Osteoblast (primary cell): Measurements from ENCODE around the gene CCHCR1. TPM values are rescaled to one million over a fixed set of nuclear protein-coding genes. Genes with fewer than 3 reads are reported as not detected.

ENCODE experiments used
- DNase-seq: peaks from one replicate; pipeline ENCODE4 v3.0.0; 2011; ENCODE audit warnings: low spot score, mixed read lengths; ENCODE audit not compliant: insufficient read length; ENCODE audit errors: missing footprints
- H2AFZ ChIP-seq: 2 replicates; pipeline ENCODE4 v1.6.0; 2011; ENCODE audit warnings: mild to moderate bottlenecking, low read length
- H3K27ac ChIP-seq: 2 replicates; pipeline ENCODE4 v1.5.1; 2011; ENCODE audit warnings: mild to moderate bottlenecking, low read depth, low read length, moderate library complexity
- H3K27me3 ChIP-seq: 2 replicates; pipeline ENCODE4 v1.6.0; 2012; ENCODE audit warnings: mild to moderate bottlenecking, control low read depth, inconsistent platforms, low read length, moderate library complexity; ENCODE audit not compliant: insufficient read depth
- H3K36me3 ChIP-seq: 2 replicates; pipeline ENCODE4 v1.5.1; 2011; ENCODE audit warnings: mild to moderate bottlenecking, low read length, control low read depth, moderate library complexity; ENCODE audit not compliant: insufficient read depth
- H3K4me1 ChIP-seq: 2 replicates; pipeline ENCODE4 v1.5.1; 2011; ENCODE audit warnings: mild to moderate bottlenecking, low read length, control low read depth, moderate library complexity; ENCODE audit not compliant: insufficient read depth
- H3K4me2 ChIP-seq: 2 replicates; pipeline ENCODE4 v1.6.0; 2011; ENCODE audit warnings: mild to moderate bottlenecking, low read length; ENCODE audit not compliant: insufficient read depth
- H3K4me3 ChIP-seq: fragments of 200-600 bp; sonication (generic); 3 replicates; pipeline ENCODE4 v1.5.1; 2012; ENCODE audit warnings: mild to moderate bottlenecking, low read length, inconsistent platforms; ENCODE audit not compliant: insufficient read depth
- H3K79me2 ChIP-seq: 2 replicates; pipeline ENCODE4 v1.6.0; 2012; ENCODE audit warnings: mild to moderate bottlenecking, low read length, control low read depth, inconsistent platforms; ENCODE audit not compliant: insufficient read depth
- H3K9me3 ChIP-seq: 2 replicates; pipeline ENCODE4 v1.5.1; 2011; ENCODE audit warnings: low read depth, low read length, control low read depth
- H4K20me1 ChIP-seq: 2 replicates; pipeline ENCODE4 v1.6.0; 2012; ENCODE audit warnings: mild to moderate bottlenecking, low read length, control low read depth; ENCODE audit not compliant: insufficient read depth
- CTCF ChIP-seq: IDR thresholded peaks from 2 replicates; pipeline ENCODE4 v1.5.1; 2011; ENCODE audit warnings: mild to moderate bottlenecking, low read depth, low read length, moderate library complexity; ENCODE audit errors: extremely low read depth
- total RNA-seq: library from RNA; depleted of rRNA; stranded (reverse); fragments of >200 nt; gene quantifications from 2 replicates; pipeline ENCODE4 v1.2.3, GENCODE V29; 2012

CCHCR1 gene
- total RNA-seq, 1 donor, result 14.1 TPM

GRCh38 chr6:31128093-31128676, 29.4 kb downstream of the CCHCR1 start:
- Histone ChIP-seq H3K79me2 (no peaks in the 10 kb centered on the region), H4K20me1 (no peaks in the 10 kb centered on the region), H3K4me3 (no peak overlapping the region), H3K27me3 (peaks cover 23% of the 10 kb centered on the region), H3K9me3 (no peaks in the 10 kb centered on the region), H3K4me1 (peaks cover 19% of the 10 kb centered on the region), H3K27ac (no peak overlapping the region), H3K36me3 (no peaks in the 10 kb centered on the region), H3K4me2 (no peak overlapping the region), H2AFZ (no peak overlapping the region)
- TF ChIP-seq CTCF, result peak; percentile 85
- peak; percentile 90 for DNase-seq

GRCh38 chr6:31126396-31127175, 31.0 kb downstream of the CCHCR1 start:
- TF ChIP-seq CTCF, result no peak
- H3K27ac ChIP-seq, result peak overlapping the region; percentile 48

GRCh38 chr6:31125586-31126363, 31.8 kb downstream of the CCHCR1 start:
- no peaks in the 10 kb centered on the region for H3K79me2 ChIP-seq
- H3K27ac ChIP-seq, result peak overlapping the region; percentile 48
- no peaks in the 10 kb centered on the region for H3K36me3 ChIP-seq
- no peaks in the 10 kb centered on the region for H3K9me3 ChIP-seq
- no peak for TF ChIP-seq CTCF
- no peak overlapping the region for H2AFZ ChIP-seq
- peaks cover 23% of the 10 kb centered on the region for H3K27me3 ChIP-seq
- H3K4me2 ChIP-seq, result peak overlapping the region; percentile 46
- peak; percentile 97 for DNase-seq
- H3K4me1 ChIP-seq, result peaks cover 32% of the 10 kb centered on the region
- H4K20me1 ChIP-seq, result peaks cover 2% of the 10 kb centered on the region
- H3K4me3 ChIP-seq, result no peak overlapping the region

More at GRCh38 chr6:31126396-31127175, 31.0 kb downstream of the CCHCR1 start:
- Histone ChIP-seq H3K4me2 (peak overlapping the region; percentile 46), H3K27me3 (peaks cover 23% of the 10 kb centered on the region), H3K36me3 (no peaks in the 10 kb centered on the region), H3K4me3 (no peak overlapping the region), H4K20me1 (peaks cover 2% of the 10 kb centered on the region), H3K4me1 (peaks cover 32% of the 10 kb centered on the region), H2AFZ (no peak overlapping the region), H3K9me3 (no peaks in the 10 kb centered on the region), H3K79me2 (no peaks in the 10 kb centered on the region)
- no peak for DNase-seq

GRCh38 chr6:31125162-31125561, 32.4 kb downstream of the CCHCR1 start:
- Histone ChIP-seq H3K4me1 (peaks cover 32% of the 10 kb centered on the region), H2AFZ (peak overlapping the region; percentile 31), H3K4me3 (no peak overlapping the region), H4K20me1 (peaks cover 2% of the 10 kb centered on the region), H3K79me2 (no peaks in the 10 kb centered on the region), H3K36me3 (no peaks in the 10 kb centered on the region), H3K27me3 (peaks cover 23% of the 10 kb centered on the region), H3K27ac (no peak overlapping the region), H3K4me2 (peak overlapping the region; percentile 43), H3K9me3 (no peaks in the 10 kb centered on the region)
- DNase-seq, result peak; percentile 62
- TF ChIP-seq CTCF, result no peak
